SU-DHL-6 (cell line): ENCODE measurements around the gene ANP32A.

Experiments
- H2AFZ ChIP-seq: fragments of 200-600 bp; sonication (generic); 2 replicates; pipeline ENCODE4 v1.6.1; 2014; ENCODE audit warnings: low read depth, mild to moderate bottlenecking, moderate library complexity, mixed read lengths, antibody characterized with exemption, low read length; ENCODE audit not compliant: severe bottlenecking
- H3F3A ChIP-seq: fragments of 200-600 bp; shearing (Covaris generic); 2 replicates; pipeline ENCODE4 v1.6.0; 2016; ENCODE audit warnings: antibody characterized with exemption, mild to moderate bottlenecking; ENCODE audit not compliant: insufficient read depth
- H3K27ac ChIP-seq: fragments of 200-600 bp; sonication (generic); 2 replicates; pipeline ENCODE4 v1.5.1; 2016; ENCODE audit warnings: low read depth, mild to moderate bottlenecking, low read length, moderate library complexity, mixed read lengths
- H3K27me3 ChIP-seq: fragments of 200-600 bp; sonication (generic), shearing (Covaris generic); 2 replicates; pipeline ENCODE4 v1.6.0; 2014; ENCODE audit warnings: mild to moderate bottlenecking, low read length
- H3K36me3 ChIP-seq: fragments of 200-600 bp; sonication (generic); 2 replicates; pipeline ENCODE4 v1.6.1; 2014; ENCODE audit warnings: mild to moderate bottlenecking, low read length, mixed read lengths
- H3K4me2 ChIP-seq: fragments of 300-600, 200-600 bp; shearing (Covaris generic), sonication (generic); 2 replicates; pipeline ENCODE4 v1.6.0; 2014; ENCODE audit warnings: low read length, low read depth, mild to moderate bottlenecking; ENCODE audit not compliant: poor library complexity, severe bottlenecking
- H3K4me3 ChIP-seq: fragments of 200-600 bp; sonication (generic); 2 replicates; pipeline ENCODE4 v1.5.1; 2014; ENCODE audit warnings: antibody characterized with exemption, low read length, mild to moderate bottlenecking, mixed read lengths; ENCODE audit not compliant: insufficient read depth, poor library complexity, severe bottlenecking
- H3K79me2 ChIP-seq: fragments of 200-600 bp; sonication (generic); 2 replicates; pipeline ENCODE4 v1.6.1; 2014; ENCODE audit warnings: mild to moderate bottlenecking, low read length, moderate library complexity; ENCODE audit not compliant: insufficient read depth
- H3K9ac ChIP-seq: fragments of 200-600 bp; sonication (generic); 2 replicates; pipeline ENCODE4 v1.7.0; 2014; ENCODE audit warnings: mild to moderate bottlenecking, low read length
- H3K9me2 ChIP-seq: fragments of 200-600 bp; sonication (generic); replicated peaks from 2 replicates; pipeline ENCODE4 v1.6.1; 2014; ENCODE audit warnings: low read length; ENCODE audit not compliant: insufficient read depth
- H3K9me3 ChIP-seq: fragments of 200-600 bp; sonication (generic); 2 replicates; pipeline ENCODE4 v1.6.1; 2014; ENCODE audit warnings: low read length, mixed read lengths; ENCODE audit not compliant: insufficient read depth
- H4K20me1 ChIP-seq: fragments of 200-600 bp; sonication (generic); 2 replicates; pipeline ENCODE4 v1.6.1; 2014; ENCODE audit warnings: low read depth, mild to moderate bottlenecking, antibody characterized with exemption, low read length, moderate library complexity, mixed read lengths
- CTCF ChIP-seq: fragments of 200-600 bp; sonication (generic); IDR thresholded peaks from one replicate; pipeline ENCODE4 v1.5.1; 2017; ENCODE audit warnings: antibody characterized with exemption, mild to moderate bottlenecking, low read length, moderate library complexity; ENCODE audit not compliant: insufficient read depth, poor library complexity, severe bottlenecking
- EZH2phosphoT487 ChIP-seq: fragments of 200-600 bp; sonication (generic), shearing (Covaris generic); conservative IDR thresholded peaks from 2 replicates; pipeline ENCODE4 v1.6.1; 2018; ENCODE audit warnings: mild to moderate bottlenecking, antibody characterized with exemption, low read length, moderate library complexity, mixed read lengths

ANP32A gene

DNA sequence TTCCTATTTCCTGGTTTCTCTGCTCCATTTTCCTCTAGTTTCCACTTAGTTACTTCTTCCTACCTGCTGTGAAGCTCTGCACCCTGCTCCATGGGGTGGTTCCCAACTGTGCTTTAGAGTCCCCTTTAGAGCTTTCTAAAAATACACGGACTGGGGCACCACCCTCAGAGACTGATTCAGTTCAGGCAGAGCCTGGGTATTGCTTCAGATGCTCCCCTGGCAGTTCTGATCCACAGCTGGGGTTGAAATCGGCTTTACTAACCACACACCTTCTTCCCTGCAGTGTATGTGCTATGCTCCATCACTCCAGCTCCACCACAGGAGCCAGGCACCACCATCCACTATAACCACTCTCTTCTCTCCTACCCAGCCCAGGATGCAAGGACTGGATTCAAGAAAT lies 12.6 kb downstream of the ANP32A start:
- Histone ChIP-seq H3K9me3 (no peaks in the 10 kb centered on the region), H3K36me3 (no peaks in the 10 kb centered on the region), H2AFZ (no peak overlapping the region), H3F3A (no peaks in the 10 kb centered on the region), H3K9ac (no peak overlapping the region), H3K9me2 (no peaks in the 10 kb centered on the region), H3K27ac (no peak overlapping the region), H3K4me2 (no peak overlapping the region), H3K27me3 (no peaks in the 10 kb centered on the region), H4K20me1 (peaks cover 50% of the 10 kb centered on the region), H3K79me2 (peaks cover 100% of the 10 kb centered on the region), H3K4me3 (no peak overlapping the region)
- TF ChIP-seq CTCF (no peak), EZH2phosphoT487 (no peak)

DNA sequence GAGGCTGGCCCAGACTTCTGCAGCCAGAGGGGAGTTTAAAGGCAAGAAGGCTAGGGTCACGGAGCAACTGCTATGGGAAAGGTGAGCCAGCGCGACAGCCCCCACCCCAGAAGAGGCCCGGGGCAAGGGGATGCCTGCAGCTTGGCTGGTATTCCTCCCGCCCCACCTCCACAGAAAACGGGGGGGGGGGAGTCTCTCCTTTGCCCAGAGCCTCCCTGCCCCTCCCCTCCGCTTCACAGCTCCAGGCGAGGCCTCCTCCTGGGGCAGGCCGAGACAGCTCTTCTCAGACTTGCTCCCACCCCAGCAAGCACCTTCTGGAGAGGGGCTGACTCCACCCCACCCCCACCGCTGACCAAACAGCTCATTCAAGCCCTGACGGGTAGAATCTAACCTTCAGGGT lies 13.4 kb downstream of the ANP32A start:
- Histone ChIP-seq H3K4me3 (no peak overlapping the region), H3K9ac (no peak overlapping the region), H3K36me3 (no peaks in the 10 kb centered on the region), H3K9me3 (no peaks in the 10 kb centered on the region), H3K79me2 (peaks cover 100% of the 10 kb centered on the region), H3F3A (no peaks in the 10 kb centered on the region), H4K20me1 (peaks cover 44% of the 10 kb centered on the region), H3K27me3 (no peaks in the 10 kb centered on the region), H3K9me2 (no peaks in the 10 kb centered on the region), H3K27ac (no peak overlapping the region), H3K4me2 (no peak overlapping the region), H2AFZ (no peak overlapping the region)
- no peak for TF ChIP-seq CTCF
- TF ChIP-seq EZH2phosphoT487: no peak

DNA sequence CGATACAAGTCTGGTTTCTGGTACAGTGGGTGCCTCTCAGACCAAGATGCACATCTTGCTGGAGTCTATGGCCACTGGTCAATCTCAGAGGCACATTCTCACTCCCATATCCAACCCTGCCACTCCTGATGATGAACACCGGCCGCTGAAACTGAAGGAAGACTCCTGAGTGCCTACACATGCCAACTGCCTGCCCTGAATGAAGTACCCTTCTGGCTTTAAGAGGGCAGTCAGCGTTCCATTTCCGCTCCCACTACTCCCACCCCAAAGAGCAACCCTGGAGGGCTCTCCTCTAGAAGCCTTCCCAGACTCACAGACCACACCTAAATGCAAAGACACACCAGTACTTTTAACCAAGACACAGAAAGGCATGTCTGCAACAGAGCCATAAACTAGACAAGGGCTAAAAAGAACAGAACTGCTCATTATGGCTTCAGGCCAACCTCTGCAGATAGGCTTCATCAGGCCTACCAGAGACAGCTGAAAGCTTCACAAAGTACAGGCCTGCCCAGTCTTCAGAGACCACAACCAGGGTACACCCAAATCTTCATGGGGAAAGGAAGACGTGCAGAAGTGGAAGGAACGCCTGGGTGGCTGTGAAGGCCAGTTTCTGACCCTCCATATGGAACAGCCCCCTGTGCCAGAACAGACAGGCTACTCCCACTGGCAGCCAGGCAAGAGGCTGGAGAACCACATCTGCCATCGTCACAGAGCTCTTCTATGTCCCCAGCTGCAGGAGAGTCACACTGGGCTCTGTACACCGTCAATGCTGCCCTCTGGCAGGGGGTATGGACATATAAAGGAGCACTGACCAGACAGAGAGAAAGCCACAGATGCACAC lies 14.3 kb downstream of the ANP32A start:
- TF ChIP-seq EZH2phosphoT487 (no peak), CTCF (no peak)
- H3K79me2 ChIP-seq: peaks cover 100% of the 10 kb centered on the region
- no peak overlapping the region for H3K27ac ChIP-seq
- peaks cover 49% of the 10 kb centered on the region for H4K20me1 ChIP-seq
- H3K4me2 ChIP-seq: no peak overlapping the region
- H3K36me3 ChIP-seq: no peaks in the 10 kb centered on the region
- no peak overlapping the region for H3K9ac ChIP-seq
- no peak overlapping the region for H2AFZ ChIP-seq
- H3K9me2 ChIP-seq: no peaks in the 10 kb centered on the region
- H3K4me3 ChIP-seq: no peak overlapping the region
- no peaks in the 10 kb centered on the region for H3F3A ChIP-seq
- H3K9me3 ChIP-seq: no peaks in the 10 kb centered on the region
- H3K27me3 ChIP-seq: no peaks in the 10 kb centered on the region
